DMS153 treated with DMSO at 0.1 percent for 48 hours (cell line): ENCODE data around the gene GTF3C5.
A peak's percentile ranks its signal among the peaks of the same experiment; 100 is the strongest.
"Not testable (repeated sequence)": the region's sequence is repeated elsewhere in the genome, so short reads cannot be mapped to it uniquely, and the experiment has no call there.

Source experiments
- DNase-seq: peaks from one replicate; lab custom pipeline; 2025; ENCODE audit not compliant: unreplicated experiment; lab: John Stamatoyannopoulos, UW

Gene GTF3C5

DNA sequence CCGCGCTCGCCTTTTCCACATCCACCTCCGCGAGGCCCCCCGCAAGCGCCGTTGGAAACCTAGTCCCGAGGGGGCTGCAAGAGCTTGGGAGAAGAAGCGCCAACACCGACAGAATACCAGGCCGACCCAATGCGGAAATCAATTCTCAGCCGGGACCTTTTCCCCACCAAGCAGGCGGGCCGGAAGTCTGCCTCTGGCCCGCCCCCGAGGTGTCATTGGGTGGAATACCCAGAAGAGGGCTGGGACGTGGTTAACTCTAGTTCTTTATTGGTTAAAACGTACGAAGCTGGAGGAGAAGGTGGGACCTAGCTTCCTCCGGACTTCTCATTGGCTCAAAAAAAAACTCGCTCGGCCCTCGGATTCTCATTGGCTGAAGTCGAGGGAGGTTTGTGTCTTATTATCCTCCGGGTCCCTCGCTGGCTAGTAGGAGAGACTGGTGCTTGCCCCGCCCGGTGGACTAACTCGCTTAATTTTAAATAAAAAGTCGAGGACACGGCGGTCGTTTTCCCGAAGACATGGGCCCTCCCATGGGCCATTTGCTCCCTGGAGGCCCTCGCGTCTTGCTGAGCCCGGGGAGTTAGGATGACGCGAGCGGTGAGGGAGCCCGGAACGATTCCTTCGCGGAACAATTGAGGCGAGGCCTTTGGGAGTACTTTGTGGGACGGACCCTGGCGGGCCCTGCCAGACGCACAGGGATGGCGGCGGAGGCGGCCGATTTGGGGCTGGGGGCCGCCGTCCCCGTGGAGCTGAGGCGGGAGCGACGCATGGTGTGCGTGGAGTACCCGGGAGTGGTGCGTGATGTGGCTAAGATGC lies at the start of gene GTF3C5:
TSS of gene GTF3C5 (plus strand) at position 681 of the 813 bp plus-strand sequence. CDS start at position 696, 15 bp downstream.
- peak; percentile 97 for DNase-seq

DNA sequence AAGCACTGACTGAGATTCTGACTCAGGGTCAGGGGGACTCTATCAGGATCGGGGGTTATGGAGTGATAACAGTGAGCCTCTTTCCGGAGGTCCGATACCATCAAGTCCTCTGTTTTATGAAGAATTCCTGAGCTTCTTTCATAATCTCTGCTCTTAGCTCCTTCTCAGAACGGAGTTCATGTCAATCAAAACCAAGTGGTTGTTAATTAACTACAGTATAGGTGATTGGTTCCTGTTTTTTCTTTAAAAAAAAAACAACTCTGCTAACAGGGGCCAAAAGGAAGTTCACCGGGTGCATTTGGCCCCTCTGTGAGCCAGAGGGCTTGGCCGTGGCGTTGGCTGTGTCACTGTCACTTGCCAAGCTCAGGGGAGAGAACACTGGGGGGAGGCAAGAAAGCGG lies 48.3 kb upstream of the GTF3C5 start:
- DNase-seq: no peak

DNA sequence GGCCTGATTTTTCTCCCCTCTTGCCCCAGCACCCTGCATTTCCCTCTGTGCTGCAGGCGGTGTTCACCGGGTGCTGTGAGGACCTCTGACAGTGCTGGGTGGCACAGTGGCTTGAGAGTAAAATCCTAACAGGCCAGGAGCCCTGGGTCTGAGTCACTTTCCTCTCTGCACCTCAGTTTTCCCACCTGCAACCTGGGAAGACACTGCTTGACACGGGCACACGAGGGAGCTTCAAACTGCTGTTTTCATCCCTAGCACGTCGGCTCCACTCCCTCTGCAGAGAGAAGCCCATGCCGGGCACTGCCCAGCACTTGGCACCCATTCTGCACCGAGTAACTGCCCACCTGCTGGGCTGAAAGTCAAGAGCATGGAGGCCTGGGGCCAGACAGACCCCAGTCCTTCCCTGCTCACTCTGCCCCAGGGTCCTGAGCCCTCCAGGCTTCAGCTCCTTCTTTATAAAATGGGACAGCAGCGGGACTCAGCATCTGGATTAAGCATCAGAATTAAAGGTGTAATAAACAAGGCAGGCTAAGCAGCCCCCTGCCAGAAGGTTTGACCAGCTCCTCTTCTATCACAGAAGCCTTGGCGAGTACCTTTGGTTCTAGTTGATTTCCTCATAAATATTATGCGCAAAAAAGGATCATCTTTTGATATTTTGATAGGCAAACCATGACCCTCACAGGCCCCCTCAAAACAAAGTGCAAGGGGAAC lies 47.2 kb upstream of the GTF3C5 start:
- no peak for DNase-seq

GRCh38 chr9:132984202-132985070 lies 46.4 kb upstream of the GTF3C5 start:
- DNase-seq: no peak

GRCh38 chr9:132985071-132985350 lies 45.8 kb upstream of the GTF3C5 start:
- no peak for DNase-seq

- DNase-seq: no peak
These were observed 45.3 kb upstream of the GTF3C5 start for GRCh38 chr9:132985489-132985888.

DNA sequence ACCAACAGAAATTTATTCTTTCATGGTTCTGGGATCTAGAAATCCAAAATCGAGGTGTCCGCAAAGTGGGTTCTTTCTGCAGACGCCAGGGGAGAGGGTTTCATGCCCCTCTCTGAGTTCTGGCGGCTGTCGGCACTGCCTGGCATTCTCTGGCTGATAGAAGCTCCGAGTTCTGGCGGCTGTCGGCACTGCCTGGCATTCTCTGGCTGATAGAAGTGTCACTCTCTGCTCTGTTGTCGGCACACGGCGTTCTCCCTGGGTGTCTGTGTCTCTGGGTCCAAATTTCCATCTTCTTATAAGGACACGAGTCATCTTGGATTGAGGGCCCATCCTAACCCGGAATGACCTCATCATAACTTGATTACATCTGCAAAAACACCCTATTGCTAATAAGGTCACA lies 44.7 kb upstream of the GTF3C5 start:
- no peak for DNase-seq

DNA sequence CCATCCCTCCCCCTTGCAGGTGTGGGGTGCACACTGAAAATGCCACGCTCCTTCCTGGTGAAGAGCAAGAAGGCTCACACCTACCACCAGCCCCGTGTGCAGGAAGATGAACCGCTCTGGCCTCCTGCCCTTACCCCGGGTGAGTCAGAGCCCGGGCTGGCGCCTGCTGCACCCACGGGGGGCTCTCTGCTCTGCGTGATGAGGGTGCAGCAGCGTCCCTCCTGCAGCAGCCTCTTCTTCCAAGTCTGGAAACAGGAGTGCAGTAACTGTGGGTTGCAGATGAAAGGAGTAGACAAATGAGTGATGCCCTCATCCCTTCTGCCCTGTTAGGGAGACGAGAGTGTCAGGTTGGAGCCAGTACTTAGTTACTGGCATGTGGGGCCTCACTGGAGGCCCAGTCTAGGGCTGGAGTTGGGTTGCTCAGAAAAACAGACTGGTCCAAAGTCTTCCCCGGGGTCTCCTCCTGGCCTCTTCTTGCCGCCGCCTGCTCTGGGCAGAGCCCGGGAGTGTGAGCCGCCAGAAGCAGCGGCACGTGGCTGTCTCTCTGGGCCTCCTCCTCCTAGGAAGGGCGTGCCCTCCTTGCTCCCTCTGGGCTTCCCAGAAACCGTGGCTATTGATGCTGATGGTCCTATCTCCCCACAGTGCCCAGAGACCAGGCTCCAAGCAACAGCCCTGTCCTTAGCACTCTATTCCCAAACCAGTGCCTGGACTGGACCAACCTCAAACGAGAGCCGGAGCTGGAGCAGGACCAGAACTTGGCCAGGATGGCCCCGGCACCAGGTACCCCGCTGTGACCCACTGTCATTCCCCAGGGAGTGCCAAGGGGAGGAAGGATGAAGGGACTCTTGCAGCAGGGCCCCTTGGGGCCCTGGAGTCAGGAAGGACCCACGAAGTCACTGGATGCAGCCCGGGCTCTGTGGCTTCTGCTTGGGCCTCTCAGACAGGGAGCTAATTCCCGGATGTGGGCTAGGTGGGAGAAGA lies 43.9 kb upstream of the GTF3C5 start:
- DNase-seq: no peak

- DNase-seq: no peak
These were observed 42.4 kb upstream of the GTF3C5 start for GRCh38 chr9:132988244-132989013.

GRCh38 chr9:132989014-132989310 lies 41.8 kb upstream of the GTF3C5 start:
- DNase-seq: no peak

DNA sequence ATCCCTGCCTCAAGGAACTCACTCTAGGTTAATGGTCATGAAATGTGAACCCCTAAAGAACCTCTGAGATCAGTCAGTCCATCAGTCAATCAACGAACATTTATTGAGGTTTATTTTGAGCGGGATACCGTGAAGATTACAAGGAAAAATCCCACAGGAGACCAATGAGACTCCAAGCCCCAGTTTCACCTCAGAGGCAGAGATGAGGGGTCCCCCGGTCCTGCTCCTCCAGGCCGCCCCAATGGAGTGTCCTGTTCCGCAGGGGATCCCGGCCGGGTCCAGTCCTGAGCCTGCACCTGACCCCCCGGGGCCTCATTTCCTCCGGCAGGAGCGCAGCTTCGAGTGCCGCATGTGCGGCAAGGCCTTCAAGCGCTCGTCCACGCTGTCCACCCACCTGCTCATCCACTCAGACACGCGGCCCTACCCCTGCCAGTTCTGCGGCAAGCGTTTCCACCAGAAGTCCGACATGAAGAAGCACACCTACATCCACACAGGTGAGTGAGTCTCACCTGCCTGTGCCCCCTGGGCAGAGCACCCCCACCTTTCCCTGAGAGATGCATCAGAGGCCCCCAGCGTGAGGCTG lies 41.3 kb upstream of the GTF3C5 start:
- no peak for DNase-seq

- DNase-seq: not testable (repeated sequence)
These were observed 40.7 kb upstream of the GTF3C5 start for GRCh38 chr9:132989998-132990557.

DNA sequence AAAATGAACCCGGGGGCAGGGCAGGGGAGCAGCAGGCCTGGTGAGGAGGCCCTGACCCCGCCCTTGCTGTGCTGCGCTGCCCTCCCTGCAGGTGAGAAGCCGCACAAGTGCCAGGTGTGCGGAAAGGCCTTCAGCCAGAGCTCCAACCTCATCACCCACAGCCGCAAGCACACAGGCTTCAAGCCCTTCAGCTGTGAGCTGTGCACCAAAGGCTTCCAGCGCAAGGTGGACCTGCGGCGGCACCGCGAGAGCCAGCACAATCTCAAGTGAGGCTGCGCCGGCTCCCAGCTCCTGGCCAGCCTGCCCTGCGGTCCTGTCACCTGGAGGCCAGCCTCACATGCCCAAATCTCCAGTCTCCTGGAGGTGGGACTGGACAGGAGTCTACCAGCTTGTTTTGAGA lies 40.0 kb upstream of the GTF3C5 start:
- no peak for DNase-seq

- DNase-seq: no peak
These were observed 39.2 kb upstream of the GTF3C5 start for GRCh38 chr9:132991351-132992300.

DNA sequence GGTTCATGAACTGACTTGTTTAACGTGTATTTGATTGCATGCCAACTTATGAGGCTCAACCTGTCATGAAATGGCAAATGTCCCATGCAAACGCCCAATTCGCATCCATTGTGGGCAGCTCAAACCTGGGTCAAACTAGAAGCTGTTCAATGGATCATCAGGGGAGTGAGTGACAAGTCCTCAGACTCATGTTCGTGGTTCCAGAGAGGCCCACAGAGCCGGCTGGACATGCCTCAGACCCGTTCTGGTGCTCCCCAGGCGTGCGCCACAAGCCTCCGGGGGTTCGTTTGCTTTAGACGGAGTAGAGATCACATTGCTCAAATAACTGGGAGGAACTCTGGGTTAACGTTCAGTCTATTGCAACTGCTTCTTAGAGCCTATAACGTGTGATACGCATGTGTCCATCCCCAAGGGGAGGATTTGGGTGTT lies 37.3 kb upstream of the GTF3C5 start:
- no peak for DNase-seq

DNA sequence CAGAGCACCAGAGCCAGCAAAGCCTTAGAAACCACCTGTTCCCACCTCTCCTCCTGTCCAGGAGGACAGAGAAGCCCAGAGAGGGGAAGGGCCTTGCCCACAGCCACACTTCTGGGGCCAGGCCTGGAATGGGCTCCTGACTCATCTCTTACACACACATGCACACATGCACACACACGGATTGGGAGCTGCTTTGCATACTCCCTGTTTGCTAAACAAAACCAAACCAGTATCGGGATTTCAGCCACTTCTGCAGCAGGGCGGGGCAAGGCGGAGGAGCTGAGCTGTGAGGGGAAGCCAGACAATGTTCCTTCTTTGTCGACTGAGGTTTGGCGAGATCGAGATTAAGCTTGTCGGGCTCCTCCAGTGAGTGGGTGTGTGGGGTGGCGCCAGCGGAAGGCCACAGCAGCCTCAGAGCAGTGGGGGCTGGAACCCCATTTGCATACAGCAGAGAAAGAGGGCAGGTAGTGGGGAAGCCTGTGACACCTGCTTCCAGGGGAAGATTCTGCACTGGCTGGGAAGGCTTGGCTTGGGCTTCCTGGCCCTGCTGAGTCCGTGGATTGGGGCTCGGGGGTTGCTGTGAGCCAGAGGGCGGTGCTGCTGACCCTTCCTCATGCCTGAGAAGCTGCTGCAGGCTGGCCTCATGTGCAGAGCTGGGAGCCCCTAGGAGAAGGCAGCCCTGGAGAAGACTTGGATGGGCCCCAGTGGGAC lies 36.2 kb upstream of the GTF3C5 start:
- DNase-seq: no peak

- DNase-seq: no peak
These were observed 35.7 kb upstream of the GTF3C5 start for GRCh38 chr9:132995121-132995420.

DNA sequence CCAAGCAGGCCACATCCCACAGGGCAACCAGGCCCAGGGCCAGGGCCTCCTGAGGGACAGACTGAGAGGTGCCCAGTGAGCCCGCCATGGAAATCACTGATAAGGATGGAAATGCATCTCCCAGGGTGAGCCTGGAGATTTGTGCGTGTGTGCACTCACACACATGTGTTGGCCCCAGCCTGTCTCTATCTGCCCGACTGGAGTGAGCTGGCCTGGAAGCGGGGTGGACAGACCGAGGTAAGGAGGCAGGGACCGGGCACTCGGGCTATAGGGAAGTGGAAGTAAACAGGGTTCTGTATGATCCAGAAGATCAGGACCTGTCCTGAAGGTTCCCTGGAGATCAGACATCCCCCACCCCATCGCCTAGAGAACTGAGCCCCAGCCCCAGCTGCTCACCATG lies 34.9 kb upstream of the GTF3C5 start:
- DNase-seq: no peak
